ENCODE data around the gene SUGCT.

- TF ChIP-seq CTCF (IDR thresholded peaks at IDR 0.05) = no peak
- TF ChIP-seq USF1 (CRISPR knock-in tag; IDR thresholded peaks at IDR 0.05) = no peak
- TF ChIP-seq E2F1 (CRISPR knock-in tag; IDR thresholded peaks at IDR 0.05) = no peak
- TF ChIP-seq, protein P1, sequence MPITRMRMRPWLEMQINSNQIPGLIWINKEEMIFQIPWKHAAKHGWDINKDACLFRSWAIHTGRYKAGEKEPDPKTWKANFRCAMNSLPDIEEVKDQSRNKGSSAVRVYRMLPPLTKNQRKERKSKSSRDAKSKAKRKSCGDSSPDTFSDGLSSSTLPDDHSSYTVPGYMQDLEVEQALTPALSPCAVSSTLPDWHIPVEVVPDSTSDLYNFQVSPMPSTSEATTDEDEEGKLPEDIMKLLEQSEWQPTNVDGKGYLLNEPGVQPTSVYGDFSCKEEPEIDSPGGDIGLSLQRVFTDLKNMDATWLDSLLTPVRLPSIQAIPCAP (CRISPR knock-in tag; IDR thresholded peaks at IDR 0.05) = no peak
- TF ChIP-seq, protein P2, sequence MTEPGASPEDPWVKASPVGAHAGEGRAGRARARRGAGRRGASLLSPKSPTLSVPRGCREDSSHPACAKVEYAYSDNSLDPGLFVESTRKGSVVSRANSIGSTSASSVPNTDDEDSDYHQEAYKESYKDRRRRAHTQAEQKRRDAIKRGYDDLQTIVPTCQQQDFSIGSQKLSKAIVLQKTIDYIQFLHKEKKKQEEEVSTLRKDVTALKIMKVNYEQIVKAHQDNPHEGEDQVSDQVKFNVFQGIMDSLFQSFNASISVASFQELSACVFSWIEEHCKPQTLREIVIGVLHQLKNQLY (CRISPR knock-in tag; IDR thresholded peaks at IDR 0.05) = no peak
- TF ChIP-seq ATF3 (CRISPR knock-in tag; conservative IDR thresholded peaks at IDR 0.05) = no peak
- TF ChIP-seq ATF6 (CRISPR knock-in tag; IDR thresholded peaks at IDR 0.05) = no peak
- TF ChIP-seq ELF4 (CRISPR knock-in tag; IDR thresholded peaks at IDR 0.05; ENCODE audit: low read depth) = no peak
- TF ChIP-seq, protein P3, sequence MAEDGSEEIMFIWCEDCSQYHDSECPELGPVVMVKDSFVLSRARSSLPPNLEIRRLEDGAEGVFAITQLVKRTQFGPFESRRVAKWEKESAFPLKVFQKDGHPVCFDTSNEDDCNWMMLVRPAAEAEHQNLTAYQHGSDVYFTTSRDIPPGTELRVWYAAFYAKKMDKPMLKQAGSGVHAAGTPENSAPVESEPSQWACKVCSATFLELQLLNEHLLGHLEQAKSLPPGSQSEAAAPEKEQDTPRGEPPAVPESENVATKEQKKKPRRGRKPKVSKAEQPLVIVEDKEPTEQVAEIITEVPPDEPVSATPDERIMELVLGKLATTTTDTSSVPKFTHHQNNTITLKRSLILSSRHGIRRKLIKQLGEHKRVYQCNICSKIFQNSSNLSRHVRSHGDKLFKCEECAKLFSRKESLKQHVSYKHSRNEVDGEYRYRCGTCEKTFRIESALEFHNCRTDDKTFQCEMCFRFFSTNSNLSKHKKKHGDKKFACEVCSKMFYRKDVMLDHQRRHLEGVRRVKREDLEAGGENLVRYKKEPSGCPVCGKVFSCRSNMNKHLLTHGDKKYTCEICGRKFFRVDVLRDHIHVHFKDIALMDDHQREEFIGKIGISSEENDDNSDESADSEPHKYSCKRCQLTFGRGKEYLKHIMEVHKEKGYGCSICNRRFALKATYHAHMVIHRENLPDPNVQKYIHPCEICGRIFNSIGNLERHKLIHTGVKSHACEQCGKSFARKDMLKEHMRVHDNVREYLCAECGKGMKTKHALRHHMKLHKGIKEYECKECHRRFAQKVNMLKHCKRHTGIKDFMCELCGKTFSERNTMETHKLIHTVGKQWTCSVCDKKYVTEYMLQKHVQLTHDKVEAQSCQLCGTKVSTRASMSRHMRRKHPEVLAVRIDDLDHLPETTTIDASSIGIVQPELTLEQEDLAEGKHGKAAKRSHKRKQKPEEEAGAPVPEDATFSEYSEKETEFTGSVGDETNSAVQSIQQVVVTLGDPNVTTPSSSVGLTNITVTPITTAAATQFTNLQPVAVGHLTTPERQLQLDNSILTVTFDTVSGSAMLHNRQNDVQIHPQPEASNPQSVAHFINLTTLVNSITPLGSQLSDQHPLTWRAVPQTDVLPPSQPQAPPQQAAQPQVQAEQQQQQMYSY (CRISPR knock-in tag; IDR thresholded peaks at IDR 0.05) = no peak
- no peak for TF ChIP-seq ZNF138 (CRISPR knock-in tag; conservative IDR thresholded peaks at IDR 0.05)
- TF ChIP-seq ZNF263 (CRISPR knock-in tag; IDR thresholded peaks at IDR 0.05; ENCODE audit: low read depth) = no peak
- TF ChIP-seq, protein P4, sequence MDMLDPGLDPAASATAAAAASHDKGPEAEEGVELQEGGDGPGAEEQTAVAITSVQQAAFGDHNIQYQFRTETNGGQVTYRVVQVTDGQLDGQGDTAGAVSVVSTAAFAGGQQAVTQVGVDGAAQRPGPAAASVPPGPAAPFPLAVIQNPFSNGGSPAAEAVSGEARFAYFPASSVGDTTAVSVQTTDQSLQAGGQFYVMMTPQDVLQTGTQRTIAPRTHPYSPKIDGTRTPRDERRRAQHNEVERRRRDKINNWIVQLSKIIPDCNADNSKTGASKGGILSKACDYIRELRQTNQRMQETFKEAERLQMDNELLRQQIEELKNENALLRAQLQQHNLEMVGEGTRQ (CRISPR knock-in tag; IDR thresholded peaks at IDR 0.05) = no peak
- TF ChIP-seq, protein P5, sequence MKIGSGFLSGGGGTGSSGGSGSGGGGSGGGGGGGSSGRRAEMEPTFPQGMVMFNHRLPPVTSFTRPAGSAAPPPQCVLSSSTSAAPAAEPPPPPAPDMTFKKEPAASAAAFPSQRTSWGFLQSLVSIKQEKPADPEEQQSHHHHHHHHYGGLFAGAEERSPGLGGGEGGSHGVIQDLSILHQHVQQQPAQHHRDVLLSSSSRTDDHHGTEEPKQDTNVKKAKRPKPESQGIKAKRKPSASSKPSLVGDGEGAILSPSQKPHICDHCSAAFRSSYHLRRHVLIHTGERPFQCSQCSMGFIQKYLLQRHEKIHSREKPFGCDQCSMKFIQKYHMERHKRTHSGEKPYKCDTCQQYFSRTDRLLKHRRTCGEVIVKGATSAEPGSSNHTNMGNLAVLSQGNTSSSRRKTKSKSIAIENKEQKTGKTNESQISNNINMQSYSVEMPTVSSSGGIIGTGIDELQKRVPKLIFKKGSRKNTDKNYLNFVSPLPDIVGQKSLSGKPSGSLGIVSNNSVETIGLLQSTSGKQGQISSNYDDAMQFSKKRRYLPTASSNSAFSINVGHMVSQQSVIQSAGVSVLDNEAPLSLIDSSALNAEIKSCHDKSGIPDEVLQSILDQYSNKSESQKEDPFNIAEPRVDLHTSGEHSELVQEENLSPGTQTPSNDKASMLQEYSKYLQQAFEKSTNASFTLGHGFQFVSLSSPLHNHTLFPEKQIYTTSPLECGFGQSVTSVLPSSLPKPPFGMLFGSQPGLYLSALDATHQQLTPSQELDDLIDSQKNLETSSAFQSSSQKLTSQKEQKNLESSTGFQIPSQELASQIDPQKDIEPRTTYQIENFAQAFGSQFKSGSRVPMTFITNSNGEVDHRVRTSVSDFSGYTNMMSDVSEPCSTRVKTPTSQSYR (CRISPR knock-in tag; IDR thresholded peaks at IDR 0.05) = no peak
Measured at GRCh38 chr7:40583667-40584444, 449.1 kb downstream of the SUGCT start.
